HG02852 (cell line): ENCODE data around the gene NCBP2.

Source experiments
- ATAC-seq: cut with Tn5 transposase; IDR thresholded peaks from one replicate; pipeline ENCODE4 v1.9.1; 2021; ENCODE audit warnings: mild to moderate bottlenecking, moderate library complexity; ENCODE audit not compliant: unreplicated experiment

NCBP2 gene

GRCh38 chr3:196942915-196943277, 568 bp upstream of the NCBP2 start:
- ATAC-seq, result no peak

DNA sequence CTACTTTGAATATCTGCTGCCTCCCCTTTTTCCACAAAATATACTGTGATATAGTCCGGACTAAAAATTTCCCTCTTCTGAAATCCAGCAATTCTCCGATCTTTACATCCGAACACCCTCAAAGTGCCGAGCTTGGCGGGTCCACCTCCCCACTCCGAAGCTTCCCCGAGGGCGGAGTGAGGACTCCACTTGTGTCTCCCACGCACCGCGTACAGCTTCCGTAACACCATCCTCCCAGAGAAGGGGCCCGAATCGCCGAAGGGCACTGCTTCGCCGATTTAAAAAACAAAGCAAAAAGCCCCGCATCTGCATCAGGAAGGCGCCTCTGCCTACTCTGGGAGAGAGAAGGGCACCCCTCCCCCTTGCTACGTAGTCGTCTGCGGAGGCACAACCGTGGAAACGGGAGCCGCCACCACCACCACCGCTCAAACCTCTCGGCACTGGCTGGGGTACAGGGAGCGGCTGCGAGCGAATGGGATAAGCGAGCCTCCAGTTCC, 551 bp downstream of the NCBP2 start:
- peak; percentile 30 for ATAC-seq

DNA sequence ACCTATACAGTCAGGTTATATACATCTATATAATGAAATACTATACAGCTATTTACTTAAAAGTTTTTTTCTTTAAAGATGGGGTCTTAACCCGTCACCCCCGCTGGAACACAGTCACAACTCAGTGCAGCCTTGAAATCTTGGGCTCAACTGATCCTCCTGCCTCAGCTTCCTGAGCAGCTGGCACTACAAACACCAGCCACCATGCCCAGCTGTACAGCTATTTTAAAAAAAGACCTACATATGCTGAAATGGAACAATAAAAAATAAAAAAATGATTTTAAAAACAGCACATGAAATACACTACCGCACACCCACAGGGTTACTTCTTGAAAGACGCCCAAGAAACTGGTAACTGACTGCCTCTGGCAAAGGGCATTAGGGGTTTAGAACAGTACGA, 3.8 kb downstream of the NCBP2 start:
- no peak for ATAC-seq

GRCh38 chr3:196938124-196938523, 4.2 kb downstream of the NCBP2 start:
- ATAC-seq, result no peak

DNA sequence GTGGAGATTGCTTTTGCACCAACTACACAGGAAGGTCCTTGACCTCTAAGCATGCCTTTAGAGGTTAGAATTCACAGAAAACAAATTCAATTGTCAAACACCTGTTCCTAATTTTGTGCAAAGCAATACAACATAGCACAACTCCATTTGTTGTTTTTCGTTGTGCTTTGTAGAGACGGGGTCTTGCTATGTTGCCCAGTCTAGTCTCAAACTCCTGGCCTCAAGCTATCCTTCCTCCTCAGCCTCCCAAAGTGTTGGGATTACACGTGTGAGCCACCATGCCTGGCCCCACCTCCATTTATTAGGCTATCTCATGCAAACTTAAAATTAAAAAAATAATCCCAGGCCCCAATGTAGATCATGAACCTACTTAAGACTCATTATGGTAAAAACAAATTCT, 6.0 kb downstream of the NCBP2 start:
- ATAC-seq, result no peak

DNA sequence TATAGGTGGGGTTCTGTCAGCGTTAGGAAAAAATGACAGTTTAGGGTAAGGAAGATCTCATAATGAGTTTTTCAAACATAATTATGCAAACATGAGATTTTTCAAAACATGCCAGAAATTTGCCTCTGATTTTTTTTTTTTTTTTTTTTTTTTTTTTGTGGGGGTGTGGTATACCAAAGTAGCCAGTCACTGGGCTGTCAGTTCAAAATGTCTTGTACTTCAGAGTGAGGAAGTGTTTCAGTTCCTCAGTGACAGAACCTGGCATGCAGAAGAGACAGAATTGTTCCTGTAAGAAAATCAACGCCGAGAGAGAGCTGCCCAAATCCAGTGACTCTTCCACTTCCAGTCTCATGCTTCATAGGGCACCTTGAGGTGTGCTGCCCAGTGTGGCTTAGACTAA, 9.7 kb downstream of the NCBP2 start:
- no peak for ATAC-seq

- no peak for ATAC-seq
Observed at GRCh38 chr3:196931828-196932587, 10.3 kb downstream of the NCBP2 start.

GRCh38 chr3:196931157-196931556, 11.2 kb downstream of the NCBP2 start:
- no peak for ATAC-seq

- ATAC-seq, result no peak
Observed at GRCh38 chr3:196927571-196928453, 14.5 kb downstream of the NCBP2 start.

DNA sequence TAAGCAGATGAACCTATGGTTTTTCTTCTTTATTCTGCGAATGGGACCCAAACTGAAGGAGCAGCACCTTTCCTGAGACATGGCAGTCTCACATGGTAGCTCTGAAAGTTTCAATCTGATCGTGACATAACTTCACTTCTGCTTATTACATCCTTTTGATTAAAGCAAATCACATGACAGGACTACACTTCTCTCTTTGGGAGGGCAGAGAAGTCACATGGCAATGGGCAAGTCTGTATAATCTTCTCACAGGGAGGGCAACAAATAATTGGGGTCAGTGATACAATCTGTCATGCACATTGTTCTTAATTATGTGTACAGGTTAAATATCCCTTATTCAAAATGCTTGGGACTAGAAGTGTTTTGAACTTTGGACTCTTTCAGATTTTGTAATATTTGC, 21.6 kb downstream of the NCBP2 start:
- no peak for ATAC-seq

DNA sequence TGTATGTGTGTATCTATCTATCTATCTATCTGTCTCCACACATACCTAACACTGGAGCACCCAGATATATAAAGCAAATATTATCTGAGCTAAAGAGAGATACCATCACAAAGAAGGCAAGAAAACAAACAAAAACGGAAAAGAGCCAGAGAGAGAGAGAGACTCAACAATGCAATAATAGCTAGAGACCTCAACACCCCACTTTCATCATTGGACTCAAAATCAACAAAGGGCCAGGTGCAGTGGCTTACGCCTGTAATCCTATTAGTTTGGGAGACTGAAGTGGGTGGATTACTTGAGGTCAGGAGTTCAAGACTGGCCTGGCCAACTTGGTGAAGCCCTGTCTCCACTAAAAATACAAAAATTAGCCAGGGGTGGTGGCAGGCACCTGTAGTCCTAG, 23.4 kb downstream of the NCBP2 start:
- no peak for ATAC-seq

GRCh38 chr3:196916995-196917394, 25.3 kb downstream of the NCBP2 start:
- no peak for ATAC-seq

- ATAC-seq, result no peak
Observed at GRCh38 chr3:196916221-196916620, 26.1 kb downstream of the NCBP2 start.

- ATAC-seq, result no peak
Observed at GRCh38 chr3:196915375-196915774, 27.0 kb downstream of the NCBP2 start.

DNA sequence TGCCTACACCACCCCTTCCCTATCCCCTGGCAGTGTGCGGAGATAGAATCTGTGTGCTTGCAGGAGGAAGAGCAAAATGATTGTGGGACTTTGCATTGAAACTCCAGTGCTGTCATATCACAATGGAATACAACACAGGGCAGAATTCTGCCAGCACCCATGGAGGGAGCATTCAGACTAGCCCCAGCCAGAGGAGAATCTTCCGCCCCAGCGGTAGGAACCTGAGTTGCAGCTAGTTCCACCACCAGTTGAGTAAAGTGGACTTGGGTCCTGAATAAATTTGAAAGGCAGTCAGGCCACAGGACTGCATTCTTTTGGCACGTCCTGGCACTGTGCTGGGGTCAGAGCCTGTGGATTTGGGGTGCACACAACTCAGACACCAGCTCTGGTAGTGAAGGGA, 27.5 kb downstream of the NCBP2 start:
- no peak for ATAC-seq

DNA sequence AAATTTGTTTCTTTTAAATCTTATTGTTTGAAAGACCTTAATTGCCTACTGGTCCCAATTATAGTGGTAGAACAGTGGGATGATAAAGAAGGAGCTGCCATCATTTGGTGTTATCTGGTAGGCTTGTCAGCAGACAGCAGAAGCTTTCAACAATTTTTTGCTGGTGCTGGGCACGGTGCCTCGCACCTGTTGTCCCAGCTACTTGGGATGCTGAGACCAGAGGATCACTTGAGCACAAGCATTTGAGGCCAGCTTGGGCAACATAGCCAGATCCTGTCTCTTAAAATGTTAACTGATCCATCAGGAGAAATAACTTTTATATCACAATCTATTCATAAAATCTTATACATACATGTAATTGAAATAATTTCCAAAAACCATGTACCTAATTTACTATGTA, 38.6 kb downstream of the NCBP2 start:
- ATAC-seq, result no peak

- no peak for ATAC-seq
Observed at GRCh38 chr3:196902296-196902695, 40.0 kb downstream of the NCBP2 start.

GRCh38 chr3:196901768-196902167, 40.6 kb downstream of the NCBP2 start:
- ATAC-seq, result no peak

DNA sequence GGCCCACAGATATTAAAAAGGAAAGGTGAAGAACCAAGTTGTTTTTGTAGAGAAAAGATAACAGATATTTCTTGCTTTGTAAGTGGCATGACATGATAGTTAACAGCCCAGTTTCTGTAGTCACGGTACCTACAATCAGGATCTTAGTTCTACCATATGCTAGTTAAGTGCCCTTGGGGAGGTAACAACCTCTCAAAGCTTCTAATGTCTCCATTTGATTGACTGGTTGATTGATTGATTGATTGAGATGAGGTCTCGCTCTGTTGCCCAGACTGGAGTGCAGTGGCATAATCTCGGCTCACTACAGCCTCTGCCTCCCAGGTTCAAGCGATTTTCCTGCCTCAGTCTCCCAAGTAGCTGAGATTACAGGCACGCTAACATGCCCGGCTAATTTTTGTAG, 46.1 kb downstream of the NCBP2 start:
- ATAC-seq, result no peak

- no peak for ATAC-seq
Observed at GRCh38 chr3:196894557-196895295, 47.6 kb downstream of the NCBP2 start.
